H9 (cell line): Measurements from ENCODE around the gene HAGH. TPM values are rescaled to one million over a fixed set of nuclear protein-coding genes. Genes with fewer than 3 reads are reported as not detected.
A peak's percentile ranks its signal among the peaks of the same experiment; 100 is the strongest.

Source experiments
- DNase-seq: peaks from one replicate; pipeline ENCODE4 v3.0.0-alpha.2; 2017
- H2AFZ ChIP-seq: one replicate; pipeline ENCODE4 v1.6.1; 2013; ENCODE audit warnings: mild to moderate bottlenecking, low read length, control low read depth, moderate library complexity
- H2AK5ac ChIP-seq: 2 replicates; pipeline ENCODE4 v1.6.1; 2013; ENCODE audit warnings: low read length, control low read depth, mixed read lengths; ENCODE audit not compliant: insufficient read length
- H2BK120ac ChIP-seq: one replicate; pipeline ENCODE4 v1.6.1; 2013; ENCODE audit warnings: low read depth, mild to moderate bottlenecking, low read length, control low read depth, inconsistent platforms; ENCODE audit not compliant: poor library complexity, severe bottlenecking
- H2BK12ac ChIP-seq: 2 replicates; pipeline ENCODE4 v1.6.1; 2013; ENCODE audit warnings: low read length, control low read depth, mixed read lengths, low read depth; ENCODE audit not compliant: insufficient read length
- H2BK15ac ChIP-seq: 2 replicates; pipeline ENCODE4 v1.6.1; 2013; ENCODE audit warnings: low read depth, low read length, control low read depth
- H2BK20ac ChIP-seq: one replicate; pipeline ENCODE4 v1.6.1; 2013; ENCODE audit warnings: low read depth, mild to moderate bottlenecking, low read length, control low read depth, inconsistent platforms; ENCODE audit not compliant: poor library complexity, severe bottlenecking
- H2BK5ac ChIP-seq: 2 replicates; pipeline ENCODE4 v1.6.1; 2013; ENCODE audit warnings: low read length, control low read depth, mixed read lengths; ENCODE audit not compliant: insufficient read length
- H3K14ac ChIP-seq: 2 replicates; pipeline ENCODE4 v1.6.1; 2013; ENCODE audit warnings: low read length, control low read depth; ENCODE audit not compliant: insufficient read depth
- H3K18ac ChIP-seq: 2 replicates; pipeline ENCODE4 v1.6.1; 2013; ENCODE audit warnings: low read depth, mild to moderate bottlenecking, mixed read lengths, low read length, control low read depth; ENCODE audit not compliant: insufficient read length
- H3K23ac ChIP-seq: 2 replicates; pipeline ENCODE4 v1.6.1; 2013; ENCODE audit warnings: low read length, control low read depth, mixed read lengths, low read depth; ENCODE audit not compliant: insufficient read length
- H3K23me2 ChIP-seq: 2 replicates; pipeline ENCODE4 v1.6.1; 2013; ENCODE audit warnings: low read depth, mild to moderate bottlenecking, mixed read lengths, low read length, control low read depth; ENCODE audit not compliant: insufficient read length, poor library complexity, severe bottlenecking
- H3K27ac ChIP-seq: 2 replicates; pipeline ENCODE4 v1.5.1; 2013; ENCODE audit warnings: low read length, control low read depth, mixed read lengths, low read depth; ENCODE audit not compliant: insufficient read length
- H3K27me3 ChIP-seq: 2 replicates; pipeline ENCODE4 v1.6.1; 2013; ENCODE audit warnings: low read length, control low read depth, inconsistent platforms; ENCODE audit not compliant: insufficient read depth
- H3K4ac ChIP-seq: 2 replicates; pipeline ENCODE4 v1.6.1; 2013; ENCODE audit warnings: low read depth, mild to moderate bottlenecking, control low read depth, inconsistent platforms, low read length, moderate library complexity
- H3K4me1 ChIP-seq: 2 replicates; pipeline ENCODE4 v1.6.1; 2013; ENCODE audit warnings: low read length, control low read depth, inconsistent platforms; ENCODE audit not compliant: insufficient read depth
- H3K4me2 ChIP-seq: 2 replicates; pipeline ENCODE4 v1.6.1; 2013; ENCODE audit warnings: low read length, control low read depth, mixed read lengths; ENCODE audit not compliant: insufficient read length, insufficient read depth
- H3K56ac ChIP-seq: 2 replicates; pipeline ENCODE4 v1.6.1; 2013; ENCODE audit warnings: low read depth, mild to moderate bottlenecking, mixed read lengths, low read length, control low read depth; ENCODE audit not compliant: insufficient read length
- H3K79me1 ChIP-seq: 2 replicates; pipeline ENCODE4 v1.6.1; 2013; ENCODE audit warnings: low read depth, mild to moderate bottlenecking, moderate library complexity, low read length, control low read depth, inconsistent platforms; ENCODE audit not compliant: insufficient read depth, poor library complexity, severe bottlenecking
- H3K79me2 ChIP-seq: 2 replicates; pipeline ENCODE4 v1.6.1; 2013; ENCODE audit warnings: low read length, control low read depth, inconsistent platforms; ENCODE audit not compliant: insufficient read depth
- H3K9ac ChIP-seq: 2 replicates; pipeline ENCODE4 v1.6.1; 2013; ENCODE audit warnings: low read length, control low read depth, mixed read lengths; ENCODE audit not compliant: insufficient read length; ENCODE audit errors: extremely low read depth
- H3K9me3 ChIP-seq: one replicate; pipeline ENCODE4 v1.6.1; 2013; ENCODE audit warnings: low read depth, low read length, inconsistent platforms; ENCODE audit not compliant: control insufficient read depth
- H3T11ph ChIP-seq: one replicate; pipeline ENCODE4 v1.6.1; 2013; ENCODE audit warnings: mild to moderate bottlenecking, low read length, control low read depth, inconsistent platforms
- H4K20me1 ChIP-seq: one replicate; pipeline ENCODE4 v1.6.1; 2013; ENCODE audit not compliant: control insufficient read depth, insufficient read length, insufficient read depth
- H4K5ac ChIP-seq: 2 replicates; pipeline ENCODE4 v1.6.1; 2013; ENCODE audit warnings: low read depth, mild to moderate bottlenecking, mixed read lengths, low read length, control low read depth; ENCODE audit not compliant: insufficient read length
- H4K8ac ChIP-seq: replicated peaks from 2 replicates; pipeline ENCODE4 v1.6.1; 2013; ENCODE audit warnings: low read length, control low read depth, mixed read lengths, low read depth; ENCODE audit not compliant: insufficient read length
- H4K91ac ChIP-seq: 2 replicates; pipeline ENCODE4 v1.6.1; 2013; ENCODE audit warnings: low read depth, mild to moderate bottlenecking, moderate library complexity, mixed read lengths, low read length, control low read depth; ENCODE audit not compliant: insufficient read length
- H3K27ac Mint-ChIP-seq, 3 experiments: 2 replicates in 2 of 3; 3 replicates in 1 of 3; pipeline ENCODE4 v1.8.0; 2020 to 2021; ENCODE audit warnings: mixed read lengths in 3 of 3, mild to moderate bottlenecking in 1 of 3, moderate library complexity in 1 of 3
- H3K27me3 Mint-ChIP-seq: 2 replicates; pipeline ENCODE4 v1.8.0; 2021; ENCODE audit warnings: low read depth, mild to moderate bottlenecking, moderate library complexity, mixed read lengths
- H3K36me3 Mint-ChIP-seq, 3 experiments: 2 replicates in 2 of 3; 3 replicates in 1 of 3; pipeline ENCODE4 v1.8.0; 2020 to 2021; ENCODE audit warnings: low read depth in 3 of 3, mixed read lengths in 3 of 3; ENCODE audit not compliant: insufficient read depth in 1 of 3
- H3K4me1 Mint-ChIP-seq, 2 experiments: 2 replicates each; pipeline ENCODE4 v1.8.0; 2020; ENCODE audit warnings: mixed read lengths in 2 of 2
- H3K4me3 Mint-ChIP-seq, 2 experiments: 2 replicates in 1 of 2; 3 replicates in 1 of 2; pipeline ENCODE4 v1.8.0; 2020 to 2021; ENCODE audit warnings: mild to moderate bottlenecking in 2 of 2, mixed read lengths in 2 of 2, moderate library complexity in 1 of 2
- H3K9me3 Mint-ChIP-seq, 2 experiments: 2 replicates in 1 of 2; 3 replicates in 1 of 2; pipeline ENCODE4 v1.8.0; 2020; ENCODE audit warnings: mild to moderate bottlenecking in 2 of 2, mixed read lengths in 2 of 2, moderate library complexity in 1 of 2
- WGBS: extraction: QIAGEN DNeasy Blood & Tissue Kit; methylation state at CpG from one replicate; pipeline ENCODE4 v1.1.7; 2013; ENCODE audit warnings: missing lambda C conversion rate, low lambda C conversion rate, mixed read lengths; ENCODE audit not compliant: insufficient read length; ENCODE audit errors: extremely low coverage; 5-methylcytosine and 5-hydroxymethylcytosine counted together
- total RNA-seq: library from RNA; stranded (reverse); gene quantifications from 2 replicates; pipeline ENCODE4 v1.2.1, GENCODE V29; 2021
- TF ChIP-seq, protein P1 (sequence below): fragments of 200-600 bp; sonication (generic); conservative IDR thresholded peaks from 3 replicates; pipeline ENCODE4 v1.8.0; 2021; ENCODE audit warnings: antibody characterized with exemption, mild to moderate bottlenecking

HAGH gene
- total RNA-seq, 1 experiment from 2014 or later: 30.0 TPM

DNA sequence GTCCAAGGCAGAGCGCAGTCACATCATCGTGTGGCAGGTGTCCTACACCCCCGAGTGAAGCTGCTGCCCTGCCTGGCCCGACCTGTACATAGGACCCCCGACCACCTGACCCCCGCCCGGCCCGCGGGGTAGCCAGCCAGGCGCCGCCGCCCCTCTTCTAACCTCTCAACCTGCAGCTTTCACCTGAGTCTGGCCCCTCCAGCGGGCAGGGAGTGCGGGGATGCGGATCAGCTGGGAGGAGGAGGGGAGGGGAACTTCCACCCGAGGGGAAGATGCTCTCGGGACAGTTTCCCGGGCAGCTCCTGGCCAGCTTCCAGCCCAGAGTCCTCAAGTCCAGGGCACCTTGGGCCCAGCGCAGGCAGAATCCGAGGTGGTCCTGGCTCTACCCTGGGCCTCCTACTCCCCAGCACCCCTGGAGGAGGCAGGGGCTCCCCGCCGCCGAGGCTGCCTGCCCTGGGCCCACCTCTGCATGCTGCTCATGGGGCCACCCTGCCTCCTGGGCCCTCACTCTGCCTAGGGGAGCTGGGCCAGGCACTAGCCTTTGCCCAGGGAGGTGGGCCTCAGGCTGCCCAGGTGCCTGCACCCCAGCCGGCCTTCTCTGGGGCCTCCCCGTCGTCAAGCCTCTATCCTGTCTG lies 57.7 kb downstream of the HAGH start:
- Histone ChIP-seq H3K79me1 (no peaks in the 10 kb centered on the region), H2AFZ (no peak overlapping the region), H3K23ac (no peak overlapping the region), H3K4ac (no peak overlapping the region), H2BK15ac (no peak overlapping the region), H2BK20ac (no peak overlapping the region), H4K20me1 (no peaks in the 10 kb centered on the region), H3K56ac (no peak overlapping the region), H4K91ac (no peak overlapping the region), H3K18ac (no peak overlapping the region), H4K5ac (no peak overlapping the region), H3K27ac (no peak overlapping the region), H3K4me1 (no peaks in the 10 kb centered on the region), H3K27me3 (no peaks in the 10 kb centered on the region), H2AK5ac (no peak overlapping the region), H3K23me2 (peaks cover 7% of the 10 kb centered on the region), H2BK5ac (no peak overlapping the region), H3K79me2 (no peaks in the 10 kb centered on the region; the same call in 1 of the 2 replicates), H3K14ac (no peak overlapping the region; the same call in 1 of the 2 replicates), H3K9me3 (no peaks in the 10 kb centered on the region), H2BK120ac (no peak overlapping the region), H4K8ac (no peak overlapping the region), H2BK12ac (no peak overlapping the region), H3T11ph (no peak overlapping the region), H3K4me2 (no peak overlapping the region), H3K9ac (no peak overlapping the region)
- TF ChIP-seq, protein P1, sequence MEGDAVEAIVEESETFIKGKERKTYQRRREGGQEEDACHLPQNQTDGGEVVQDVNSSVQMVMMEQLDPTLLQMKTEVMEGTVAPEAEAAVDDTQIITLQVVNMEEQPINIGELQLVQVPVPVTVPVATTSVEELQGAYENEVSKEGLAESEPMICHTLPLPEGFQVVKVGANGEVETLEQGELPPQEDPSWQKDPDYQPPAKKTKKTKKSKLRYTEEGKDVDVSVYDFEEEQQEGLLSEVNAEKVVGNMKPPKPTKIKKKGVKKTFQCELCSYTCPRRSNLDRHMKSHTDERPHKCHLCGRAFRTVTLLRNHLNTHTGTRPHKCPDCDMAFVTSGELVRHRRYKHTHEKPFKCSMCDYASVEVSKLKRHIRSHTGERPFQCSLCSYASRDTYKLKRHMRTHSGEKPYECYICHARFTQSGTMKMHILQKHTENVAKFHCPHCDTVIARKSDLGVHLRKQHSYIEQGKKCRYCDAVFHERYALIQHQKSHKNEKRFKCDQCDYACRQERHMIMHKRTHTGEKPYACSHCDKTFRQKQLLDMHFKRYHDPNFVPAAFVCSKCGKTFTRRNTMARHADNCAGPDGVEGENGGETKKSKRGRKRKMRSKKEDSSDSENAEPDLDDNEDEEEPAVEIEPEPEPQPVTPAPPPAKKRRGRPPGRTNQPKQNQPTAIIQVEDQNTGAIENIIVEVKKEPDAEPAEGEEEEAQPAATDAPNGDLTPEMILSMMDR: no peak
- Mint-ChIP-seq H3K4me3 (no peak overlapping the region), H3K9me3 (no peaks in the 10 kb centered on the region), H3K27ac (peak overlapping the region in 1 of 3 experiments; percentile 85; a peak in 1 of 7 replicates), H3K27me3 (no peaks in the 10 kb centered on the region; the same call in 1 of the 2 replicates), H3K36me3 (peaks cover 11 to 37% (median 36%) of the 10 kb centered on the region in 3 experiments; a peak in 6 of 7 replicates), H3K4me1 (peaks cover 3 to 16% of the 10 kb centered on the region in 2 experiments)
- DNase-seq: no peak
- no CpG with 5 or more reads among the region's 26 CpGs for WGBS
